Stimulated activated naive CD4-positive, alpha-beta T cell treated with Interleukin-2 at 50 U/mL for 16 hours (primary cell): ENCODE measurements around the gene METRNL.

Experiments
- DNase-seq: peaks from one replicate; lab custom pipeline; 2025; lab: John Stamatoyannopoulos, UW

METRNL gene

GRCh38 chr17:83080579-83080857 lies 1.1 kb downstream of the METRNL start:
- DNase-seq, result no peak

- DNase-seq, result peak; percentile 34
Measured at GRCh38 chr17:83080858-83081683, 1.7 kb downstream of the METRNL start.

GRCh38 chr17:83081684-83082201 lies 2.3 kb downstream of the METRNL start:
- DNase-seq, result no peak

- no peak for DNase-seq
Measured at GRCh38 chr17:83082424-83082823, 3.0 kb downstream of the METRNL start.

- DNase-seq, result no peak
Measured at GRCh38 chr17:83082909-83083367, 3.5 kb downstream of the METRNL start.

GRCh38 chr17:83083368-83084201 lies 4.2 kb downstream of the METRNL start:
- DNase-seq, result peak; percentile 50

GRCh38 chr17:83084214-83084613 lies 4.8 kb downstream of the METRNL start:
- no peak for DNase-seq

- DNase-seq, result no peak
Measured at GRCh38 chr17:83084621-83085056, 5.2 kb downstream of the METRNL start.

- no peak for DNase-seq
Measured at GRCh38 chr17:83085103-83085502, 5.7 kb downstream of the METRNL start.

GRCh38 chr17:83085526-83086198 lies 6.3 kb downstream of the METRNL start:
- no peak for DNase-seq

- DNase-seq, result no peak
Measured at GRCh38 chr17:83086199-83086880, 6.9 kb downstream of the METRNL start.

GRCh38 chr17:83086907-83087787 lies 7.7 kb downstream of the METRNL start:
- no peak for DNase-seq

GRCh38 chr17:83087788-83088360 lies 8.5 kb downstream of the METRNL start:
- DNase-seq, result no peak

GRCh38 chr17:83088451-83088850 lies 9.0 kb downstream of the METRNL start:
- DNase-seq, result no peak

- no peak for DNase-seq
Measured at GRCh38 chr17:83088909-83089308, 9.5 kb downstream of the METRNL start.

GRCh38 chr17:83089328-83090132 lies 10.1 kb downstream of the METRNL start:
- no peak for DNase-seq

- DNase-seq, result no peak
Measured at GRCh38 chr17:83090444-83091256, 11.2 kb downstream of the METRNL start.

- DNase-seq, result no peak
Measured at GRCh38 chr17:83091257-83092141, 12.1 kb downstream of the METRNL start.
